HEK293T (cell line): ENCODE results near the gene BACH2.

Experiments used
- CTCF ChIA-PET: fragments of 350-600 bp; formaldehyde crosslinking; extraction: SDS; loops from one replicate; lab custom pipeline; 2021; ENCODE audit warnings: antibody characterized with exemption, inconsistent platforms; lab: Yijun Ruan, JAX
- POLR2A ChIA-PET: fragments of 350-600 bp; formaldehyde crosslinking; extraction: SDS; loops from one replicate; lab custom pipeline; 2020; ENCODE audit warnings: antibody characterized with exemption, inconsistent platforms; lab: Yijun Ruan, JAX
- DNase-seq: peaks from one replicate; pipeline ENCODE4 v3.0.0; 2012; ENCODE audit warnings: mixed read lengths; ENCODE audit errors: extremely low spot score
- ARNT ChIP-seq: fragments of 450-650 bp; IDR thresholded peaks from 2 replicates; pipeline ENCODE4 v1.6.1; 2017; ENCODE audit warnings: mild to moderate bottlenecking
- BHLHE40 ChIP-seq: fragments of 450-650 bp; IDR thresholded peaks from 2 replicates; pipeline ENCODE4 v1.6.1; 2016; ENCODE audit warnings: mild to moderate bottlenecking, moderate library complexity, borderline replicate concordance
- CTBP1 ChIP-seq: fragments of 450-650 bp; IDR thresholded peaks from 2 replicates; pipeline ENCODE4 v1.6.1; 2016; ENCODE audit warnings: borderline replicate concordance
- ELF4 ChIP-seq: fragments of 450-650 bp; IDR thresholded peaks from 2 replicates; pipeline ENCODE4 v1.6.1; 2017; ENCODE audit warnings: antibody characterized with exemption
- FOXA1 ChIP-seq: fragments of 450-650 bp; IDR thresholded peaks from 2 replicates; pipeline ENCODE4 v1.6.1; 2016; ENCODE audit warnings: mild to moderate bottlenecking
- FOXK2 ChIP-seq: fragments of 450-650 bp; IDR thresholded peaks from 2 replicates; pipeline ENCODE4 v1.6.1; 2016; ENCODE audit warnings: mild to moderate bottlenecking
- FOXM1 ChIP-seq: fragments of 450-650 bp; IDR thresholded peaks from 2 replicates; pipeline ENCODE4 v1.6.1; 2017; ENCODE audit warnings: mild to moderate bottlenecking, borderline replicate concordance
- HDGF ChIP-seq: fragments of 450-650 bp; IDR thresholded peaks from 2 replicates; pipeline ENCODE4 v1.6.1; 2017; ENCODE audit warnings: antibody characterized with exemption, borderline replicate concordance
- L3MBTL2 ChIP-seq: fragments of 450-650 bp; conservative IDR thresholded peaks from 2 replicates; pipeline ENCODE4 v1.6.1; 2016; ENCODE audit warnings: mild to moderate bottlenecking
- LEF1 ChIP-seq: fragments of 450-650 bp; IDR thresholded peaks from 2 replicates; pipeline ENCODE4 v1.6.1; 2017; ENCODE audit warnings: mild to moderate bottlenecking, borderline replicate concordance
- NFRKB ChIP-seq: fragments of 450-650 bp; IDR thresholded peaks from 2 replicates; pipeline ENCODE4 v1.6.1; 2016; ENCODE audit warnings: mild to moderate bottlenecking, moderate library complexity
- PKNOX1 ChIP-seq: fragments of 450-650 bp; IDR thresholded peaks from 2 replicates; pipeline ENCODE4 v1.6.1; 2016
- SP1 ChIP-seq: fragments of 450-650 bp; IDR thresholded peaks from 2 replicates; pipeline ENCODE4 v1.6.1; 2017
- SUZ12 ChIP-seq: fragments of 450-650 bp; IDR thresholded peaks from 2 replicates; pipeline ENCODE4 v1.6.1; 2016; ENCODE audit warnings: mild to moderate bottlenecking
- TARDBP ChIP-seq: fragments of 450-650 bp; IDR thresholded peaks from 2 replicates; pipeline ENCODE4 v1.6.1; 2016
- ZNF384 ChIP-seq: fragments of 450-650 bp; IDR thresholded peaks from 2 replicates; pipeline ENCODE4 v1.6.1; 2016

BACH2 gene

GRCh38 chr6:89993411-89993810, 303.2 kb downstream of the BACH2 start:
- ChIA-PET POLR2A (no interaction called here), CTCF (no interaction called here)
- no peak for DNase-seq
- no peak for TF ChIP-seq FOXK2
- TF ChIP-seq SUZ12 = no peak
- TF ChIP-seq ZNF384 = no peak
- no peak for TF ChIP-seq L3MBTL2
- TF ChIP-seq CTBP1 = no peak
- no peak for TF ChIP-seq SP1

GRCh38 chr6:89992818-89993217, 303.8 kb downstream of the BACH2 start:
- no peak for DNase-seq
- CTCF ChIA-PET = no interaction called here
- POLR2A ChIA-PET = no interaction called here
- TF ChIP-seq ZNF384 = no peak
- no peak for TF ChIP-seq L3MBTL2
- TF ChIP-seq ELF4 = no peak
- no peak for TF ChIP-seq SUZ12
- no peak for TF ChIP-seq LEF1
- TF ChIP-seq FOXK2 = no peak
- no peak for TF ChIP-seq SP1
- no peak for TF ChIP-seq FOXA1
- no peak for TF ChIP-seq HDGF
- no peak for TF ChIP-seq TARDBP
- no peak for TF ChIP-seq ARNT
- TF ChIP-seq BHLHE40 = no peak
- no peak for TF ChIP-seq NFRKB
- TF ChIP-seq PKNOX1 = no peak
- no peak for TF ChIP-seq FOXM1
- TF ChIP-seq CTBP1 = no peak

GRCh38 chr6:89989742-89990141, 306.9 kb downstream of the BACH2 start:
- POLR2A ChIA-PET = interaction anchor here (1.2 kb wide), 1 partner anchor 11 kb away, joined by 4 read pairs; no protein-coding TSS in a partner anchor
- CTCF ChIA-PET = interaction anchor here (0.6 kb wide), 1 partner anchor 102 kb away, joined by 3 read pairs; no protein-coding TSS in a partner anchor
- TF ChIP-seq ELF4 (no peak), SUZ12 (no peak), CTBP1 (no peak), FOXM1 (no peak), HDGF (no peak), SP1 (no peak), L3MBTL2 (no peak), TARDBP (no peak), FOXA1 (no peak), FOXK2 (no peak), BHLHE40 (no peak), ARNT (no peak), ZNF384 (no peak)
- no peak for DNase-seq

GRCh38 chr6:89987830-89988229, 308.8 kb downstream of the BACH2 start:
- POLR2A ChIA-PET = interaction anchor here (1.2 kb wide), 1 partner anchor 9 kb away, joined by 3 read pairs; no protein-coding TSS in a partner anchor
- TF ChIP-seq ELF4 = no peak
- no peak for TF ChIP-seq LEF1
- TF ChIP-seq PKNOX1 = no peak
- no peak for TF ChIP-seq CTBP1
- TF ChIP-seq BHLHE40 = no peak
- no peak for TF ChIP-seq SUZ12
- TF ChIP-seq FOXK2 = no peak
- TF ChIP-seq HDGF = no peak
- no peak for TF ChIP-seq SP1
- TF ChIP-seq ZNF384 = no peak
- no peak for TF ChIP-seq ARNT
- no peak for DNase-seq
- CTCF ChIA-PET = interaction anchor here (1.3 kb wide), 1 partner anchor 11 kb away, joined by 4 read pairs; no protein-coding TSS in a partner anchor

- ChIA-PET POLR2A (no interaction called here), CTCF (interaction anchor here (1.3 kb wide), 1 partner anchor 12 kb away, joined by 4 read pairs; no protein-coding TSS in a partner anchor)
- TF ChIP-seq LEF1 (no peak), ARNT (no peak), BHLHE40 (no peak), FOXM1 (no peak), FOXK2 (no peak), SUZ12 (no peak), L3MBTL2 (no peak), CTBP1 (no peak), HDGF (no peak), SP1 (no peak), ZNF384 (no peak), NFRKB (no peak), TARDBP (no peak)
- DNase-seq = no peak
Observed at GRCh38 chr6:89987140-89987539, 309.5 kb downstream of the BACH2 start.

- CTCF ChIA-PET = interaction anchor here (0.6 to 1.3 kb wide), 2 partner anchors 12 to 68 kb away, joined by 3 to 4 read pairs; no protein-coding TSS in a partner anchor
- DNase-seq = no peak
Observed at GRCh38 chr6:89986650-89987074, 310.0 kb downstream of the BACH2 start.

More at GRCh38 chr6:89986650-89987074, 310.0 kb downstream of the BACH2 start:
- POLR2A ChIA-PET = no interaction called here
- no peak for TF ChIP-seq NFRKB
- TF ChIP-seq HDGF = no peak
- TF ChIP-seq FOXM1 = no peak
- no peak for TF ChIP-seq ZNF384
- no peak for TF ChIP-seq TARDBP
- no peak for TF ChIP-seq PKNOX1
- TF ChIP-seq SP1 = no peak
- TF ChIP-seq LEF1 = no peak
- no peak for TF ChIP-seq FOXA1
- no peak for TF ChIP-seq SUZ12
